Liver (tissue), 9 donors: ENCODE results near the gene CCSER2. TPM values are rescaled to one million over a fixed set of nuclear protein-coding genes. Genes with fewer than 3 reads are reported as not detected.

Experiments used
- DNase-seq: peaks from one replicate; pipeline ENCODE4 v3.0.0-alpha.2; 2017; ENCODE audit warnings: low spot score
- H3K27ac ChIP-seq, 2 donors: one replicate each; pipeline ENCODE4 v1.7.0; 2013; ENCODE audit warnings: inconsistent platforms in 2 of 2, low read length in 2 of 2, control low read depth in 1 of 2, low read depth in 1 of 2, mild to moderate bottlenecking in 1 of 2
- H3K27me3 ChIP-seq, 4 donors: one replicate each; pipeline versions ENCODE4 v1.6.1 to v1.7.0; 2013; ENCODE audit warnings: low read length in 3 of 4, inconsistent platforms in 1 of 4, mild to moderate bottlenecking in 1 of 4, moderate library complexity in 1 of 4; ENCODE audit not compliant: control insufficient read depth in 4 of 4, insufficient read depth in 4 of 4
- H3K36me3 ChIP-seq, 4 donors: one replicate each; pipeline versions ENCODE4 v1.6.1 to v1.7.0; 2013; ENCODE audit warnings: low read length in 3 of 4, mild to moderate bottlenecking in 3 of 4, low read depth in 1 of 4, moderate library complexity in 1 of 4; ENCODE audit not compliant: control insufficient read depth in 4 of 4, insufficient read depth in 3 of 4
- H3K4me1 ChIP-seq, 4 donors: one replicate each; pipeline versions ENCODE4 v1.6.1 to v1.7.0; 2013; ENCODE audit warnings: low read length in 3 of 4, mild to moderate bottlenecking in 3 of 4, moderate library complexity in 1 of 4; ENCODE audit not compliant: control insufficient read depth in 4 of 4, insufficient read depth in 4 of 4
- H3K4me3 ChIP-seq, 3 donors: one replicate each; pipeline versions ENCODE4 v1.6.1 to v1.7.0; 2013; ENCODE audit warnings: low read length in 3 of 3, control low read depth in 1 of 3, low read depth in 1 of 3, mild to moderate bottlenecking in 1 of 3
- H3K9ac ChIP-seq, 2 donors: one replicate each; pipeline ENCODE4 v1.7.0; 2013; ENCODE audit warnings: low read length in 2 of 2, mild to moderate bottlenecking in 2 of 2, moderate library complexity in 2 of 2, control low read depth in 1 of 2, low read depth in 1 of 2
- H3K9me3 ChIP-seq, 4 donors: one replicate each; pipeline versions ENCODE4 v1.6.1 to v1.7.0; 2013; ENCODE audit warnings: low read length in 3 of 4; ENCODE audit not compliant: control insufficient read depth in 4 of 4
- ATF3 ChIP-seq: IDR thresholded peaks from 2 replicates; pipeline ENCODE4 v1.6.1; 2016; ENCODE audit warnings: antibody characterized with exemption
- CTCF ChIP-seq: fragments of 150-350 bp; IDR thresholded peaks from 2 replicates; pipeline ENCODE4 v1.5.1; 2017; ENCODE audit warnings: improper control_type of control experiment, low read depth, low read length; ENCODE audit not compliant: missing input control
- EGR1 ChIP-seq, 2 donors: IDR thresholded peaks; 2 replicates each; pipeline ENCODE4 v1.6.1; 2016 to 2018; ENCODE audit warnings: antibody characterized with exemption in 2 of 2, low read depth in 2 of 2
- FOXA1 ChIP-seq: IDR thresholded peaks from 2 replicates; pipeline ENCODE4 v1.6.1; 2016; ENCODE audit warnings: antibody characterized with exemption
- FOXA2 ChIP-seq: IDR thresholded peaks from 2 replicates; pipeline ENCODE4 v1.6.1; 2016; ENCODE audit warnings: antibody characterized with exemption
- GABPA ChIP-seq, 2 donors: IDR thresholded peaks in 1 of 2; conservative IDR thresholded peaks in 1 of 2; 2 replicates each; pipeline ENCODE4 v1.6.1; 2016; ENCODE audit warnings: antibody characterized with exemption in 2 of 2, mild to moderate bottlenecking in 1 of 2, moderate library complexity in 1 of 2
- HNF4A ChIP-seq, 2 donors: conservative IDR thresholded peaks; 2 replicates each; pipeline ENCODE4 v1.6.1; 2016; ENCODE audit warnings: antibody characterized with exemption in 2 of 2, mild to moderate bottlenecking in 2 of 2
- HNF4G ChIP-seq: IDR thresholded peaks from 2 replicates; pipeline ENCODE4 v1.6.1; 2016; ENCODE audit warnings: antibody characterized with exemption
- JUND ChIP-seq, 2 donors: IDR thresholded peaks; 2 replicates each; pipeline ENCODE4 v1.6.1; 2016; ENCODE audit warnings: antibody characterized with exemption in 2 of 2
- MAX ChIP-seq: IDR thresholded peaks from 2 replicates; pipeline ENCODE4 v1.6.1; 2016; ENCODE audit warnings: antibody characterized with exemption
- NR2F2 ChIP-seq: IDR thresholded peaks from 2 replicates; pipeline ENCODE4 v1.6.1; 2016; ENCODE audit warnings: antibody characterized with exemption
- RAD21 ChIP-seq, 2 donors: IDR thresholded peaks; 2 replicates each; pipeline ENCODE4 v1.6.1; 2016; ENCODE audit warnings: antibody characterized with exemption in 2 of 2, mild to moderate bottlenecking in 2 of 2
- REST ChIP-seq: IDR thresholded peaks from 2 replicates; pipeline ENCODE4 v1.6.1; 2016; ENCODE audit warnings: antibody characterized with exemption, mild to moderate bottlenecking
- RXRA ChIP-seq, 2 donors: IDR thresholded peaks; 2 replicates each; pipeline ENCODE4 v1.6.1; 2017 to 2018; ENCODE audit warnings: antibody characterized with exemption in 2 of 2, mild to moderate bottlenecking in 1 of 2
- SP1 ChIP-seq: IDR thresholded peaks from 2 replicates; pipeline ENCODE4 v1.6.1; 2018; ENCODE audit warnings: antibody characterized with exemption, mild to moderate bottlenecking
- TAF1 ChIP-seq: conservative IDR thresholded peaks from 2 replicates; pipeline ENCODE4 v1.6.1; 2016; ENCODE audit warnings: antibody characterized with exemption, mild to moderate bottlenecking
- YY1 ChIP-seq: IDR thresholded peaks from 2 replicates; pipeline ENCODE4 v1.6.1; 2016; ENCODE audit warnings: antibody characterized with exemption, mild to moderate bottlenecking
- ZBTB33 ChIP-seq: IDR thresholded peaks from 2 replicates; pipeline ENCODE4 v1.6.1; 2016; ENCODE audit warnings: antibody characterized with exemption
- WGBS: extraction: QIAGEN DNeasy Blood & Tissue Kit; methylation state at CpG from one replicate; pipeline ENCODE4 v1.1.7; 2013; 5-methylcytosine and 5-hydroxymethylcytosine counted together
- polyA plus RNA-seq, 2 donors: library from polyadenylated mRNA; stranded (reverse) in 1 of 2; unstranded in 1 of 2; fragments of 200-250 nt in 1 of 2; fragments of >200 nt in 1 of 2; fragmentation: Nextera tagmentation in 1 of 2; extraction: Ambion mirVana in 1 of 2; gene quantifications; one replicate each; pipeline versions ENCODE4 v1.2.1 to v1.2.3, GENCODE V29; 2013 to 2015
- total RNA-seq, 2 donors: library from RNA; depleted of rRNA; stranded (reverse); fragments of >200 nt; gene quantifications; one replicate each; pipeline ENCODE4 v1.2.3, GENCODE V29; 2014
- donor health status: healthy.
- donor health status: healthy.
- donor health status: healthy.
- donor health status: healthy.
- donor health status: healthy.

CCSER2 gene
- total and polyA plus RNA-seq, 4 donors = 5.6 to 18.2 (median 12.1) TPM

- H3K4me3 ChIP-seq = no peak overlapping the region
- WGBS = 74% methylated on average over 10 of the region's 10 CpGs
- H3K4me1 ChIP-seq = no peaks in the 10 kb centered on the region
- no peak overlapping the region for H3K27ac ChIP-seq
- H3K9ac ChIP-seq = no peak overlapping the region
- H3K9me3 ChIP-seq = no peaks in the 10 kb centered on the region
- no peak for TF ChIP-seq REST
- no peak for TF ChIP-seq HNF4A (conservative IDR thresholded peaks at IDR 0.05)
- TF ChIP-seq HNF4G = no peak
- no peak for TF ChIP-seq ZBTB33
- TF ChIP-seq YY1 = no peak
- no peak for TF ChIP-seq SP1
- no peak for TF ChIP-seq ATF3
- no peak for TF ChIP-seq GABPA (IDR thresholded peaks at IDR 0.05 in 1 of 2, conservative IDR thresholded peaks at IDR 0.05 in 1 of 2)
- TF ChIP-seq MAX = no peak
- TF ChIP-seq FOXA1 = no peak
- TF ChIP-seq CTCF = no peak
- TF ChIP-seq EGR1 (IDR thresholded peaks at IDR 0.05; ENCODE audit: low read depth in 2 of 2) = no peak
- TF ChIP-seq TAF1 = no peak
- TF ChIP-seq NR2F2 = no peak
- no peak for TF ChIP-seq RAD21 (IDR thresholded peaks at IDR 0.05)
- no peak for TF ChIP-seq JUND (IDR thresholded peaks at IDR 0.05)
- no peak for TF ChIP-seq FOXA2
- no peak for TF ChIP-seq RXRA (IDR thresholded peaks at IDR 0.05)
- no peaks in the 10 kb centered on the region for H3K36me3 ChIP-seq
- DNase-seq = no peak
- peaks cover 0 to 4% (median 0%) of the 10 kb centered on the region in 4 donors for H3K27me3 ChIP-seq
Observed at GRCh38 chr10:84296091-84296981, 32.1 kb upstream of the CCSER2 start.
